ENCODE data around the gene COMP. TPM values are rescaled to one million over a fixed set of nuclear protein-coding genes. Genes with fewer than 3 reads are reported as not detected.

COMP gene
- total RNA-seq, 1 donor from 2014 or later: 0.31 TPM

DNA sequence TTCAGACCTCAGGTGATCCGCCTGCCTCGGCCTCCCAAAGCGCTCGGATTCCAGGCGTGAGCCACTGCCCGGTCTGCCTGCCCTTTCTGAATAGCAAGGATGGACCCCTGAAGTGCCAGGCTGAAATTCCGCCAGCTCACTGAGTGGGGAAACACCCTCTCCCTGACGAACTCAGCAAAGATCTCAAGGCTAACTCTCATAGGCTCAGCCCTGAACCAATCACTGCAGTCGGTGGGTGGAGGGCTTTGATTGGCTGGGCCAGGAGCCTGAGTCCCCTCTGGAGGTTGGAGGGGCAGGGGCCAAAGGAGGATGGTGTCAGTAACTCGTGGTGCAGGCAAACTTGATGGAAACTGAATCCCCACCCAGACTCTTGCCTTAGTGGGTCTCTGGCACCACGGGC lies 11.2 kb upstream of the COMP start:
- Mint-ChIP-seq H3K9me3 (no peaks in the 10 kb centered on the region), H3K36me3 (no peaks in the 10 kb centered on the region), H3K27me3 (ENCODE audit: low read depth) (peaks cover 34% of the 10 kb centered on the region), H3K4me3 (no peak overlapping the region), H3K4me1 (peaks cover 2% of the 10 kb centered on the region), H3K27ac (no peak overlapping the region)
- DNase-seq (ENCODE audit: low spot score in 2 of 2, unreplicated experiment in 2 of 2): no peak
- TF ChIP-seq CTCF (IDR thresholded peaks at IDR 0.05; ENCODE audit: unreplicated experiment): no peak

DNA sequence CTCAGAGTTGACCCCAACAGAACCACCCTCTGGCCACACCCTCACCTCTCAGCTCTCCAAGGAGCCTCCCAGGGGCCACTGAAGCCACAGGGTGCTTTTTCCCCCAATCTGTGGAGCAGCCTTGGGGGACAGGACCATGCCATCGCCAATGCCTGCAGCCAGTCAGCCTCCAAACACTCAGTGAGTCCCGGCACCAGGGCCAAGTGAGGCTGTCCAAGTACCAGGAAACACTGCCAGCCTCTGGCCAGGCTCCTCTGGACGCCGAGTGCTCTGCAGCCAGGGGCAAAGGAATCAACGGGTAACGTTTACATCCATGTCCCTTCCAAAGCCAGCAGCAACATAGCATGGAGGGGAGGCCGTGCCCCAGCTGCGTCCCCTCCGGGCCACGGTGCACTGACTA lies 9.5 kb upstream of the COMP start:
- peaks cover 3% of the 10 kb centered on the region for H3K4me1 Mint-ChIP-seq
- H3K27me3 Mint-ChIP-seq (ENCODE audit: low read depth): peaks cover 47% of the 10 kb centered on the region
- DNase-seq (ENCODE audit: low spot score in 2 of 2, unreplicated experiment in 2 of 2): no peak
- H3K27ac Mint-ChIP-seq: no peak overlapping the region
- no peak overlapping the region for H3K4me3 Mint-ChIP-seq
- no peaks in the 10 kb centered on the region for H3K36me3 Mint-ChIP-seq
- no peak for TF ChIP-seq CTCF (IDR thresholded peaks at IDR 0.05; ENCODE audit: unreplicated experiment)
- no peaks in the 10 kb centered on the region for H3K9me3 Mint-ChIP-seq

DNA sequence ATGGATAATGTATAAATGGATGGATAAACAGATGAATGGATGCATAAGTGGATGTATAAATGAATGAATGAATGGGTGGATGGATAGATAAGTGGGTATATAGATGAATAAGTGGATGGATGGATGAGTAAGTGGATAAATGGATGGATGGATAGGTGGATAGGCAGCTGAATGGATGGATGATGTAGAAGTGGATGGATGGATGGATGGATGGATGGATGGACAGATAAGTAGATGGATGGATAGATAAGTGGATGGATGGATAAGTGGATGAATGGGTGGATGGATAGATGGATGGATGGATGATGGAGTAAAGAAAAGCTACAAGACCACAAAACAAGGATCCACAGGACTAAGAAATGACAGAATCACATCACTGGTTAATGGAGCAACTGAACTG lies 9.0 kb upstream of the COMP start:
- peaks cover 50% of the 10 kb centered on the region for H3K27me3 Mint-ChIP-seq (ENCODE audit: low read depth)
- no peak for DNase-seq (ENCODE audit: low spot score in 2 of 2, unreplicated experiment in 2 of 2)
- no peaks in the 10 kb centered on the region for H3K9me3 Mint-ChIP-seq
- H3K4me3 Mint-ChIP-seq: no peak overlapping the region
- no peaks in the 10 kb centered on the region for H3K36me3 Mint-ChIP-seq
- no peak for TF ChIP-seq CTCF (IDR thresholded peaks at IDR 0.05; ENCODE audit: unreplicated experiment)
- H3K27ac Mint-ChIP-seq: no peak overlapping the region
- peaks cover 3% of the 10 kb centered on the region for H3K4me1 Mint-ChIP-seq

DNA sequence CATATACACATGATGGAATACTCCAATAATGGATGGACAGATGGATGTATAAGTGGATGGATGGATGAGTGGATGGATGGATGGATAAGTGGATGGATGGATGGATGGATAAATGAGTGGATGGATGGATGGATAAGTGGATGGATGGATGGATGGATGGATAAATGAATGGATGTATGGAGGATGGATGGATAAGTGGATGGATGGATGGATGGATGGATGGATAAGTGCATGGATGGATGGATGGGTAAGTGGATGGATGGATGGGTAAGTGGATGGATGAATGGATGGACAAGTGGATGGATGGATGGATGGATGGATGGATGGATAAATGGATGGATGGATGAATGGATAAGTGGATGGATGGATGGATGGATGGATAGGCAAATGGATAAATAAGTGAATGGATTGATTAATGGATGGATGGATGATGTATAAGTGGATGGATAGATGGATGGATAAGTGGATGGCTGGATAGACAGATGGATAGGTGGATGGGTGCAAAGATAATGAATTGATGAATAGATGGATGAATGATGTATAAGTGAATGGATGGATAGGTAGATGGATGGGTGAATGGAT lies 8.4 kb upstream of the COMP start:
- no peak for TF ChIP-seq CTCF (IDR thresholded peaks at IDR 0.05; ENCODE audit: unreplicated experiment)
- peaks cover 3% of the 10 kb centered on the region for H3K4me1 Mint-ChIP-seq
- peaks cover 56% of the 10 kb centered on the region for H3K27me3 Mint-ChIP-seq (ENCODE audit: low read depth)
- H3K27ac Mint-ChIP-seq: no peak overlapping the region
- H3K36me3 Mint-ChIP-seq: no peaks in the 10 kb centered on the region
- no peak overlapping the region for H3K4me3 Mint-ChIP-seq
- H3K9me3 Mint-ChIP-seq: no peaks in the 10 kb centered on the region
- no peak for DNase-seq (ENCODE audit: low spot score in 2 of 2, unreplicated experiment in 2 of 2)

- peaks cover 59% of the 10 kb centered on the region for H3K27me3 Mint-ChIP-seq (ENCODE audit: low read depth)
- no peak overlapping the region for H3K4me3 Mint-ChIP-seq
- H3K36me3 Mint-ChIP-seq: no peaks in the 10 kb centered on the region
- DNase-seq (ENCODE audit: low spot score in 2 of 2, unreplicated experiment in 2 of 2): no peak
- TF ChIP-seq CTCF (IDR thresholded peaks at IDR 0.05; ENCODE audit: unreplicated experiment): no peak
- peaks cover 3% of the 10 kb centered on the region for H3K4me1 Mint-ChIP-seq
- no peaks in the 10 kb centered on the region for H3K9me3 Mint-ChIP-seq
- no peak overlapping the region for H3K27ac Mint-ChIP-seq
These were observed 7.6 kb upstream of the COMP start for GRCh38 chr19:18798384-18799352.

Measured in mesothelial cell of epicardium (in vitro differentiated cells).